SK-N-SH (cell line): ENCODE data around the gene PCGF1. TPM values are rescaled to one million over a fixed set of nuclear protein-coding genes. Genes with fewer than 3 reads are reported as not detected.
"Not testable (repeated sequence)": the region's sequence is repeated elsewhere in the genome, so short reads cannot be mapped to it uniquely, and the experiment has no call there.

Experiments used
- CTCF ChIA-PET: fragments of 300-600, 350-600 bp; formaldehyde crosslinking; extraction: SDS; loops from one replicate; lab custom pipeline; 2021; lab: Yijun Ruan, JAX
- POLR2A ChIA-PET: fragments of 350-600 bp; sonication (Branson Sonifier 250); formaldehyde crosslinking; extraction: SDS; loops from one replicate; lab custom pipeline; 2020; ENCODE audit warnings: antibody characterized with exemption, inconsistent platforms; lab: Yijun Ruan, JAX
- DNase-seq: peaks from one replicate; pipeline ENCODE4 v3.0.0; 2012
- H2AFZ ChIP-seq: fragments of 200-600 bp; sonication (generic); 2 replicates; pipeline ENCODE4 v1.8.1; 2016; ENCODE audit warnings: antibody characterized with exemption, mild to moderate bottlenecking, low read depth
- H3F3A ChIP-seq: fragments of 200-600 bp; sonication (generic); replicated peaks from 2 replicates; pipeline ENCODE3; 2016; ENCODE audit warnings: antibody characterized with exemption, mild to moderate bottlenecking; ENCODE audit not compliant: insufficient read depth
- H3K27ac ChIP-seq, 2 experiments: fragments of 200-500 bp in 1 of 2; fragments of 200-600 bp in 1 of 2; sonication (Bioruptor generic) in 1 of 2; sonication (generic), shearing (Covaris generic) in 1 of 2; 2 replicates each; pipeline versions ENCODE4 v1.5.1 to v1.6.1; 2014 to 2016; ENCODE audit warnings: low read depth in 2 of 2, inconsistent platforms in 1 of 2, low read length in 1 of 2, mild to moderate bottlenecking in 1 of 2, mixed read lengths in 1 of 2
- H3K27me3 ChIP-seq: fragments of 200-600 bp; sonication (generic), shearing (Covaris generic); 2 replicates; pipeline ENCODE4 v1.6.1; 2016; ENCODE audit warnings: mixed run types; ENCODE audit not compliant: insufficient read depth
- H3K36me3 ChIP-seq, 2 experiments: fragments of 200-500 bp in 1 of 2; fragments of 200-600 bp in 1 of 2; sonication (Bioruptor generic) in 1 of 2; sonication (generic) in 1 of 2; replicated peaks in 1 of 2; 2 replicates each; pipeline versions ENCODE3 to v1.5.1; 2014 to 2016; ENCODE audit warnings: low read length in 1 of 2, mild to moderate bottlenecking in 1 of 2; ENCODE audit not compliant: insufficient read depth in 2 of 2, control insufficient read depth in 1 of 2
- H3K4me1 ChIP-seq, 2 experiments: fragments of 200-500 bp in 1 of 2; fragments of 200-600 bp in 1 of 2; sonication (Bioruptor generic) in 1 of 2; sonication (generic), shearing (Covaris generic) in 1 of 2; 2 replicates each; pipeline versions ENCODE4 v1.5.1 to v1.6.1; 2014 to 2016; ENCODE audit warnings: low read depth in 1 of 2, low read length in 1 of 2, mixed run types in 1 of 2; ENCODE audit not compliant: insufficient read depth in 2 of 2, control insufficient read depth in 1 of 2
- H3K4me2 ChIP-seq: fragments of 200-600 bp; sonication (generic), shearing (Covaris generic); 2 replicates; pipeline ENCODE4 v1.6.1; 2017; ENCODE audit warnings: mixed run types
- H3K4me3 ChIP-seq, 2 experiments: fragments of 200-500 bp in 1 of 2; fragments of 200-600 bp in 1 of 2; sonication (Bioruptor generic) in 1 of 2; sonication (generic), shearing (Covaris generic) in 1 of 2; 2 replicates each; pipeline versions ENCODE4 v1.5.1 to v1.8.1; 2014 to 2016; ENCODE audit warnings: low read depth in 2 of 2, inconsistent platforms in 1 of 2, low read length in 1 of 2, mild to moderate bottlenecking in 1 of 2, mixed read lengths in 1 of 2, moderate library complexity in 1 of 2
- H3K79me2 ChIP-seq: fragments of 200-600 bp; sonication (generic); 2 replicates; pipeline ENCODE4 v1.8.1; 2017; ENCODE audit warnings: mild to moderate bottlenecking; ENCODE audit not compliant: insufficient read depth
- H3K9ac ChIP-seq: fragments of 200-600 bp; sonication (generic); 2 replicates; pipeline ENCODE4 v1.6.1; 2017; ENCODE audit warnings: mixed run types
- H3K9me2 ChIP-seq: fragments of 200-600 bp; sonication (generic); 2 replicates; pipeline ENCODE4 v1.6.1; 2017; ENCODE audit warnings: mixed run types
- H3K9me3 ChIP-seq: fragments of 200-600 bp; sonication (generic); 2 replicates; pipeline ENCODE4 v1.6.1; 2017; ENCODE audit warnings: mixed run types, mild to moderate bottlenecking, moderate library complexity
- H4K20me1 ChIP-seq: fragments of 200-600 bp; sonication (generic); 2 replicates; pipeline ENCODE4 v1.6.1; 2017; ENCODE audit warnings: mild to moderate bottlenecking, mixed run types; ENCODE audit not compliant: insufficient read depth
- CHD2 ChIP-seq: fragments of 150-350 bp; IDR thresholded peaks from 2 replicates; pipeline ENCODE4 v1.6.1; 2018; ENCODE audit warnings: low read length; ENCODE audit not compliant: partially characterized antibody
- EP300 ChIP-seq, 2 experiments: IDR thresholded peaks; 2 replicates each; pipeline versions ENCODE4 v1.4.0 to v1.6.1; 2012; ENCODE audit warnings: borderline replicate concordance in 1 of 2, low read depth in 1 of 2, low read length in 1 of 2
- FOXJ3 ChIP-seq: sonication (generic); formaldehyde crosslinking; IDR thresholded peaks from 2 replicates; pipeline ENCODE4 v1.5.1; 2020; ENCODE audit warnings: mild to moderate bottlenecking, missing genetic modification reagents
- GABPA ChIP-seq: IDR thresholded peaks from 2 replicates; pipeline ENCODE4 v1.4.0; 2012; ENCODE audit warnings: low read depth, mild to moderate bottlenecking
- MEF2A ChIP-seq: IDR thresholded peaks from 2 replicates; pipeline ENCODE4 v1.4.0; 2012; ENCODE audit warnings: low read depth, borderline replicate concordance
- MXI1 ChIP-seq: IDR thresholded peaks from 2 replicates; pipeline ENCODE4 v1.6.1; 2012; ENCODE audit warnings: mild to moderate bottlenecking, low read depth, low read length, improper control_type of control experiment
- NFIC ChIP-seq: IDR thresholded peaks from 2 replicates; pipeline ENCODE4 v1.4.0; 2012; ENCODE audit warnings: borderline replicate concordance
- POLR2AphosphoS5 ChIP-seq: IDR thresholded peaks from 2 replicates; pipeline ENCODE4 v1.6.1; 2012; ENCODE audit warnings: low read depth, low read length
- RFX5 ChIP-seq: IDR thresholded peaks from 2 replicates; pipeline ENCODE4 v1.6.1; 2012; ENCODE audit warnings: mild to moderate bottlenecking, improper control_type of control experiment, low read length
- RXRA ChIP-seq: IDR thresholded peaks from 2 replicates; pipeline ENCODE4 v1.4.0; 2012; ENCODE audit warnings: low read depth, mild to moderate bottlenecking, borderline replicate concordance
- TAF1 ChIP-seq: IDR thresholded peaks from 2 replicates; pipeline ENCODE4 v1.6.1; 2012; ENCODE audit warnings: low read depth, mild to moderate bottlenecking, low read length, moderate library complexity, borderline replicate concordance
- TCF12 ChIP-seq: IDR thresholded peaks from 2 replicates; pipeline ENCODE4 v1.4.0; 2012
- TEAD4 ChIP-seq: IDR thresholded peaks from 2 replicates; pipeline ENCODE4 v1.4.0; 2012; ENCODE audit warnings: mild to moderate bottlenecking, borderline replicate concordance; ENCODE audit not compliant: insufficient read depth
- YY1 ChIP-seq: IDR thresholded peaks from 2 replicates; pipeline ENCODE4 v1.4.0; 2012; ENCODE audit warnings: low read depth, mild to moderate bottlenecking
- WGBS: methylation state at CpG from one replicate; pipeline ENCODE4 v1.1.6; 2017; ENCODE audit warnings: low lambda C conversion rate; 5-methylcytosine and 5-hydroxymethylcytosine counted together
- polyA plus RNA-seq, 3 experiments: library from polyadenylated mRNA; depleted of rRNA; stranded (reverse); fragments of >200 nt; gene quantifications; 2 replicates each; pipeline ENCODE4 v1.2.3, GENCODE V29; 2012
- TF ChIP-seq, protein P1 (sequence below): IDR thresholded peaks from 2 replicates; pipeline ENCODE4 v1.4.0; 2012; ENCODE audit warnings: low read depth, borderline replicate concordance
- TF ChIP-seq, protein P2 (sequence below): fragments of 150-350 bp; IDR thresholded peaks from 2 replicates; pipeline ENCODE4 v1.6.1; 2016; ENCODE audit warnings: mild to moderate bottlenecking, low read depth, low read length
- TF ChIP-seq, protein P3 (sequence below): IDR thresholded peaks from 2 replicates; pipeline ENCODE4; 2012
- TF ChIP-seq, protein P4 (sequence below): IDR thresholded peaks from 2 replicates; pipeline ENCODE4 v1.4.0; 2012; ENCODE audit warnings: low read depth, borderline replicate concordance

Gene PCGF1
- polyA plus RNA-seq, 1 of the 3 experiments (the other 2 are of a cell fraction): 44.9 TPM

DNA sequence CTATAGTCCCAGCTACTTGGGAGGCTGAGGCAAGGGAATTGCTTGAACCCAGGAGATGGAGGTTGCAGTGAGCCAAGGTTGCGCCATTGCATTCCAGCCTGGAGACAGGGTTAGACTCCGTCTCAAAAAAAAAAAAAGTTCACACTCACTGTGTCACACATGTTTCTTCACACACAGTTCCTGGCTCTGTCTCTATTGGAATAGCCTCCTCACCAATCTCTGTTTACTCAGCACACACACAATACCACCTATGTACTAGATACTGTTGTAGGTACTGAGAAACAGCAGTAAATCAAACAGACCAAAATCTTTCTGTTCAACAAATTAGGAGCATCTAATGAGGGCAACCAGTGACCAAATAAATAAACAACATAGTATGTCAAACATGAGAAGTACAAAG, 21.4 kb downstream of the PCGF1 start (continued):
- TF ChIP-seq POLR2AphosphoS5 (no peak), MEF2A (no peak), RFX5 (no peak)
- TF ChIP-seq, all 33 proteins: peak for 0

DNA sequence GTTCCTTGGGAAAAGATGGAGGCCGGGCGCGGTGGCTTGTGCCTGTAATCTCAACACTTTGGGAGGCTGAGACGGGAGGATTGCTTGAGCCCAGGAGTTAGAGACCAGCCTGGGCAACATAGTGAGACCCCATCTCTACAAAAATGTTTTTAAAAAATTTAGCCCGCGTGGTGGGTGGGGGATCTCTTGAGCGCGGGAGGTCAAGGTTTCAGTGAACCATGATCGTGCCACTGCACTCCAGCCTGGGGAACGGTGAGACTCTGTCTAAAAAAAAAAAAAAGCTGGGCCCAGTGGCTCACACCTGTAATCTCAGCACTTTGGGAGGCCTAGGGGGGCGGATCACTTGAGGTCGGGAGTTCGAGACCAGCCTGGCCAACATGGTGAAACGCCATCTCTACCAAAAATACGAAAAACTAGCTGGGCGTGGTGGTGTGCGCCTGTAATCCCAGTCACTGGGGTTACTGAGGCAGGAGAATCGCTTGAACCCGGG, 23.8 kb downstream of the PCGF1 start:
- Histone ChIP-seq H3K4me2 (peak overlapping the region; percentile 86), H3K9ac (peak overlapping the region; percentile 79), H3K4me3 (peak overlapping the region; percentile 70 to 97), H3K79me2 (peaks cover 71% of the 10 kb centered on the region), H3K36me3 (peaks cover 8 to 15% of the 10 kb centered on the region in 2 experiments), H3K4me1 (peaks cover 13 to 16% of the 10 kb centered on the region in 2 experiments; a peak in 3 of 4 replicates), H2AFZ (peak overlapping the region; percentile 86)
- not testable (repeated sequence) for H3K9me2 ChIP-seq, H3K27me3 ChIP-seq, H4K20me1 ChIP-seq, H3K9me3 ChIP-seq, H3F3A ChIP-seq, H3K27ac ChIP-seq, DNase-seq
- WGBS: 64% methylated on average over 19 of the region's 19 CpGs
- ChIA-PET POLR2A (interaction anchor here (0.6 to 3.5 kb wide), 12 partner anchors 11 to 92 kb away, joined by 3 to 24 read pairs (median 7); partner anchors contain the start of genes AUP1, C2orf81, HTRA2 and INO80B), CTCF (interaction anchor here (0.7 to 7.5 kb wide), 21 partner anchors 9 to 161 kb away, joined by 3 to 116 read pairs (median 10); partner anchors contain the start of genes AUP1, DQX1, HTRA2 and LBX2)

DNA sequence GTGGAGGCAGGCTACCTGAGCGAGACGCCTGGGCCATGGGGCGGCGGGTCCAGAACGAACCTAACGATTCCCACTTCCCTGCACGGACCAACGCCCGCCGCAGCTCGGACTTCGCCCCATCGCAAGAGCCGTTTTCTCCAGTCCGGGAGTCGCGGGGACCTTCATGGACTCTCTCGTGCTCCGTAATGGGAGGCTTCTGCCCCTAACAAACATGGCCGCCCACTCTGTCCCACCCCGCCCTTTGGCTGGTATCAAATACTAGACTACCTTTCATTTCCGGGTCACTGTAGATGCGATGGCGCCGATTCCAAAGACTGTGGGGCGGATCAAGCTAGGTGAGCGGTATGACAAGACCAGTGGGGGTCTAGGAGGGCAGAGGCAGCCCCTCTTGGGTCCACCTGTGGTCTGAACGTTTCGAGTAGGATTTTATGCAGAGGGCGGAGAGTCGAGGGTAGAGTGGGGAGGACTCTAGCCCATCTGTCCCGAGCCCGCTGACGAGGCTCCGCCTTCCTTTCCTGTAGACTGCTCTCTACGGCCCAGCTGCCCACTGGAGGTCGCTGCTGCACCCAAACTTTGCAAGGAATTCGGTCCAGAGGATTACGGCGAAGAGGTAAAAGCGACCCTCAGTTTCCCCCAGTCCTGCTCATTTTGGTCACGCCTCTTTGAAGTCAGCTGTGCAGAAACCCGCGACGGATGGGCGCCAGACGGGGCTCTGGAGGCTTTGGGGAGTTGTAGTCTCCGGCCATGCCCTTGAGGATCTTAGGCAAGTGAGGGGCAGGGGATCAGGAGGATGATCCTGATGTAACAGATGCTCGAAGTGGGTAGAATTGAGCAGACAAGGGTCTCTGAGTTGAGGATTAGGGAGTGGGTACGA, 24.5 kb downstream of the PCGF1 start, which contains the start of the genes CCDC142 and TTC31:
CCDC142 (minus strand) TSS at position 198 of the 874 bp plus-strand sequence; CDS start at position 37, 161 bp downstream.
TTC31 (plus strand) TSS at position 281 of the 874 bp plus-strand sequence; CDS start at position 296, 15 bp downstream.
- Histone ChIP-seq H3K4me2 (peak within 1 kb of the TSS; percentile 86), H3K9ac (peak within 1 kb of the TSS; percentile 79), H3K4me3 (peak within 1 kb of the TSS; percentile 70 to 97), H2AFZ (peak within 1 kb of the TSS; percentile 86), H3K27ac (peak within 1 kb of the TSS; percentile 79 to 91), H3K36me3 (peaks cover 8 to 15% of the 10 kb centered on the region in 2 experiments), H3K4me1 (peaks cover 13 to 16% of the 10 kb centered on the region in 2 experiments; a peak in 3 of 4 replicates), H3K27me3 (no peaks in the 10 kb centered on the region), H3K9me2 (no peaks in the 10 kb centered on the region), H3K9me3 (no peaks in the 10 kb centered on the region), H4K20me1 (no peaks in the 10 kb centered on the region), H3F3A (peaks cover 3% of the 10 kb centered on the region), H3K79me2 (peaks cover 76% of the 10 kb centered on the region)
- 1% methylated on average over 28 of the region's 50 CpGs for WGBS
- peak; percentile 93 for DNase-seq
- CTCF ChIA-PET: interaction anchor here (0.6 to 7.5 kb wide), 31 partner anchors 9 to 161 kb away, joined by 3 to 116 read pairs (median 6); partner anchors contain the start of genes AUP1, DQX1, HTRA2 and LBX2
- POLR2A ChIA-PET: interaction anchor here (0.6 to 3.5 kb wide), 15 partner anchors 10 to 106 kb away, joined by 3 to 24 read pairs (median 8); partner anchors contain the start of genes AUP1, C2orf81, HTRA2 and INO80B
- TF ChIP-seq FOXJ3 (peak; percentile 48; the same call in 1 of the 2 replicates), YY1 (peak; percentile 99), CHD2 (peak; percentile 89), TCF12 (peak; percentile 39; the same call in 1 of the 2 replicates), GABPA (peak; percentile 94), TAF1 (no peak; the same call in 1 of the 2 replicates), NFIC (peak; percentile 9; the same call in 1 of the 2 replicates), TEAD4 (no peak), MXI1 (peak; percentile 79), EP300 (IDR thresholded peaks at IDR 0.05; ENCODE audit: borderline replicate concordance in 1 of 2, low read depth in 1 of 2, low read length in 1 of 2) (no peak), RXRA (no peak), RFX5 (no peak)
- TF ChIP-seq, protein P1, sequence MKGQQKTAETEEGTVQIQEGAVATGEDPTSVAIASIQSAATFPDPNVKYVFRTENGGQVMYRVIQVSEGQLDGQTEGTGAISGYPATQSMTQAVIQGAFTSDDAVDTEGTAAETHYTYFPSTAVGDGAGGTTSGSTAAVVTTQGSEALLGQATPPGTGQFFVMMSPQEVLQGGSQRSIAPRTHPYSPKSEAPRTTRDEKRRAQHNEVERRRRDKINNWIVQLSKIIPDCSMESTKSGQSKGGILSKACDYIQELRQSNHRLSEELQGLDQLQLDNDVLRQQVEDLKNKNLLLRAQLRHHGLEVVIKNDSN: no peak
- TF ChIP-seq, protein P2, sequence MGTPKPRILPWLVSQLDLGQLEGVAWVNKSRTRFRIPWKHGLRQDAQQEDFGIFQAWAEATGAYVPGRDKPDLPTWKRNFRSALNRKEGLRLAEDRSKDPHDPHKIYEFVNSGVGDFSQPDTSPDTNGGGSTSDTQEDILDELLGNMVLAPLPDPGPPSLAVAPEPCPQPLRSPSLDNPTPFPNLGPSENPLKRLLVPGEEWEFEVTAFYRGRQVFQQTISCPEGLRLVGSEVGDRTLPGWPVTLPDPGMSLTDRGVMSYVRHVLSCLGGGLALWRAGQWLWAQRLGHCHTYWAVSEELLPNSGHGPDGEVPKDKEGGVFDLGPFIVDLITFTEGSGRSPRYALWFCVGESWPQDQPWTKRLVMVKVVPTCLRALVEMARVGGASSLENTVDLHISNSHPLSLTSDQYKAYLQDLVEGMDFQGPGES: no peak
- TF ChIP-seq, protein P3, sequence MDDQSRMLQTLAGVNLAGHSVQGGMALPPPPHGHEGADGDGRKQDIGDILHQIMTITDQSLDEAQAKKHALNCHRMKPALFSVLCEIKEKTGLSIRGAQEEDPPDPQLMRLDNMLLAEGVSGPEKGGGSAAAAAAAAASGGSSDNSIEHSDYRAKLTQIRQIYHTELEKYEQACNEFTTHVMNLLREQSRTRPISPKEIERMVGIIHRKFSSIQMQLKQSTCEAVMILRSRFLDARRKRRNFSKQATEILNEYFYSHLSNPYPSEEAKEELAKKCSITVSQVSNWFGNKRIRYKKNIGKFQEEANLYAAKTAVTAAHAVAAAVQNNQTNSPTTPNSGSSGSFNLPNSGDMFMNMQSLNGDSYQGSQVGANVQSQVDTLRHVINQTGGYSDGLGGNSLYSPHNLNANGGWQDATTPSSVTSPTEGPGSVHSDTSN: no peak
- TF ChIP-seq, protein P4, sequence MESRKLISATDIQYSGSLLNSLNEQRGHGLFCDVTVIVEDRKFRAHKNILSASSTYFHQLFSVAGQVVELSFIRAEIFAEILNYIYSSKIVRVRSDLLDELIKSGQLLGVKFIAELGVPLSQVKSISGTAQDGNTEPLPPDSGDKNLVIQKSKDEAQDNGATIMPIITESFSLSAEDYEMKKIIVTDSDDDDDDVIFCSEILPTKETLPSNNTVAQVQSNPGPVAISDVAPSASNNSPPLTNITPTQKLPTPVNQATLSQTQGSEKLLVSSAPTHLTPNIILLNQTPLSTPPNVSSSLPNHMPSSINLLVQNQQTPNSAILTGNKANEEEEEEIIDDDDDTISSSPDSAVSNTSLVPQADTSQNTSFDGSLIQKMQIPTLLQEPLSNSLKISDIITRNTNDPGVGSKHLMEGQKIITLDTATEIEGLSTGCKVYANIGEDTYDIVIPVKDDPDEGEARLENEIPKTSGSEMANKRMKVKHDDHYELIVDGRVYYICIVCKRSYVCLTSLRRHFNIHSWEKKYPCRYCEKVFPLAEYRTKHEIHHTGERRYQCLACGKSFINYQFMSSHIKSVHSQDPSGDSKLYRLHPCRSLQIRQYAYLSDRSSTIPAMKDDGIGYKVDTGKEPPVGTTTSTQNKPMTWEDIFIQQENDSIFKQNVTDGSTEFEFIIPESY: peak; percentile 78
